ENCODE results near the gene ZNF12.

Gene ZNF12

GRCh38 chr7:6646465-6646864 is 60.3 kb downstream of the ZNF12 start:
- DNase-seq = no peak

- DNase-seq = no peak
These were observed 62.0 kb downstream of the ZNF12 start for GRCh38 chr7:6644728-6645127.

DNA sequence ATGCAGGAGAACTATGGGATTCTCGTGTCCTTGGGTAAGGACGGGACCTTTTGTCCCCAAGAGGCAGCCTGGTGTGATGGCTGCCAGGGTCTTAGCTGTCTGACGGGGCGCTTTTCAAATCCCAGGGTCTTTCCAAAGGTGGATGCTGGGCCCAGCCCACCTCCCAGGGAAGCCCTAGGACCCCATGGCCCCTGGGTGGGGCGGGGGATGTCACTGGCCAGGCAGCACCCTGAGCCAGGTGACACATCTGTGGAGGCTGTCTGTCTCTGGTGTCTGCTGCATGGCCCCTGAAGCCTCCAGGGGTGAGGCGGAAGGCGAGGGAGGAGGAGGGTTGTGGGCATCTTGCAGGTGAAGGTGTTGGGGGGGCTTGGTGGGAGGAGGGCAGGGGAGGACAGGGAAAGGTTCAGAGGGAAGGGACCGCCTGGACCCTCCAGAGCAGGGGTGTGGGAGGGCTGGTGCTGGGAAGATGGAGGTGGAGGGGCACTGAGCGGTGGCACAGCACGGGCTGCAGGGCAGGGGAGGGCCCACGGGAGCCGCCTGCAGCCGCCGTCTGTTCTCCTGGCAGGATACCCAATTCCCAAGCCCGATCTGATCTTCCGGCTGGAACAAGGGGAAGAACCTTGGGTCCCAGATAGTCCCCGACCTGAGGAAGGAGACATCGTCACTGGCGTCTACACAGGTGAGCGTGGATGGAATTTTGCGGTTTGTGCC is 62.7 kb downstream of the ZNF12 start:
- DNase-seq = no peak

DNA sequence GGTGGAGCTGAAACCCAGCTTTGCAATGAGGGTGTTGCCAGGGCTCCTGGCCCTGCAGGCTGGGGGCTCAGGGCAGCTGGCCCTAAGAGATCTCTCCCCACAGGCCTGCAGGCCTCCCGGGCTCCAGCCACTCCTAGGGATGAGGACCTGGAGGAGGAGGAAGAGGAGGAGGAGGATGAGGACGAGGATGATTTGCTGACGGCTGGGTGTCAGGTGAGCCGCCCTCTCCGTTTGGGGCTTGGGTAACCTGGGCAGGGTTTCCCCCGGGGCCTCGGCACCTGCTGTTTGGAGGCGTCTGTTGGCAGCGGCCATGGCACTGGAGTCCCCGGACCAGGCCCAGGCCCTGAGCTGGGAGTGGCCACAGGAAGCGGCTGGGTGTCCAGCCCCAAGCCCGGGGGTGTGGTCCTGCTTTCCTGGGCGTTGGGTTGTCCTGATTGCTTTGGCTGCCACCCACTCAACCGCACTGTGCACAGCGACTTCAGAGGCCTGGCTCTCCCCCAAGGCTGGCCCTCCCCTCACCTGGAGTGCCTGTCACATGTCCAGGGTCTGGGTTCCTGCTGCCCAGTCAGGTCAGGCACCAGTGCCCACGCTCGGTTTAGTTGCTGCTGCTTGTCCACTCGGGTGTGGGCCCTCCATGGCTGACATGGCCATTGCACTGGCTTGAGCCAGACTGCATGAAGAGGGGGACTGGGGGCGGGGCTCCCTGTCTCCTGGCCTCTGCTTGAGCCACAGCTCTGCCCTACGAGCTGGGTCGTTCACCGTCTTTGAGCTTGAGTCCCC is 63.7 kb downstream of the ZNF12 start:
- no peak for DNase-seq

DNA sequence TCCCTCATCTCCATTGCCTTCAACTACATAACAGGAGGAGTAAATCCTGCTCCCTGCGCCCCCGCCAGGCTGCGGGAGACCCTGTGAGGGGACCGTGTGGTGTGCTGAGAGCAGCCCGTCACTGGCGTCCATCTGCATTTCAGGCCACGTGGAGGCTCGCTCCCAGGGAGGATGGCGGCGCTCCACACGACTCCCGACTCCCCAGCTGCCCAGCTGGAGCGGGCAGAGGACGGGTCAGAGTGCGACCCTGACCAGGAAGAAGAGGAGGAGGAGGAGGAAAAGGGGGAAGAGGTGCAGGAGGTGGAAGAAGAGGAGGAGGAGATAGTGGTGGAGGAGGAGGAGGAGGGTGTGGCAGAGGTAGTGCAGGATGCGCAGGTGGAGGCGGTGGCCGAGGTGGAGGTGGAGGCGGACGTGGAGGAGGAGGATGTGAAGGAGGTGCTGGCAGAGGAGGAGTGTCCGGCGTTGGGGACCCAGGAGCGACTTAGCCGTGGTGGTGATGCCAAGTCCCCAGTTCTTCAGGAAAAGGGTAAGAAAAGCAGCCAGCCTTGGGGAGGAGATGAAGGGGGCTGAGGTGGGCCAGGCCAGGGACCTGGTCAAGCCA is 64.4 kb downstream of the ZNF12 start:
- no peak for DNase-seq

DNA sequence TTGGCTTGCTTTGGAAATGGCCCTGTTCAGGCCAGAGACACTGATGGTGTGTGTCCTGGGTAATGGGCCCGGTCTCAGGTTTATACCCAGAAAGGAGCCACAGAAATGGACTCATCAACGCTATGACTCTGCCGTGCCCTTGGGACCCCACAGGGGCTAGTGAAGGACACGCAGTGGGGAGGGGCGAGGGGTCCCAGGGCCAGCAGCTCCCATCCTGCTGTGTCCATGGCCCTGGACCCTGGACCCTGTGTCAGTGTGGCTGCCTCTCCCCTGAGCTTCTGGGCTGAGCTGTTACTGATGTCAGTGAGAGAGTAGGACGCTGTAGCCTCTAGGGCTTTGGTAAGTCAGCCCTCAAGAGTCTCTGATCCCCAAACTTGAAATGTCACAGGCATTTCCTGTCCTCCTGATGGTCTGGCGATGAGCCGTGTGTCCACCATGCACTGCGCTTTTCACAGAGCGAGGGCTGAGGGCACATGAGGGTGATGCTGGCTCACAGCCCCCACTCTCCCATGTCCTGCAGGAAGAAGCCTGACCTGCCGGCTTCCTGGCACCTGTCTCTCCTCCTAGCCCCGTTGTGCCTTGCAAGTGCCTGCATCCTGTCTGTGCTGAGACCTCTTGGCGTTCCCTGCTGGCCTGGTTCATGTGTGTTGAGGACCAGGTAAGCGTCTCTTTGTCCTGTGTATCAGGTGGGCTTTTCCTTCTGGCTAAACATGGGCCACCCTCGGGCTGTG is 65.3 kb downstream of the ZNF12 start:
- no peak for DNase-seq

DNA sequence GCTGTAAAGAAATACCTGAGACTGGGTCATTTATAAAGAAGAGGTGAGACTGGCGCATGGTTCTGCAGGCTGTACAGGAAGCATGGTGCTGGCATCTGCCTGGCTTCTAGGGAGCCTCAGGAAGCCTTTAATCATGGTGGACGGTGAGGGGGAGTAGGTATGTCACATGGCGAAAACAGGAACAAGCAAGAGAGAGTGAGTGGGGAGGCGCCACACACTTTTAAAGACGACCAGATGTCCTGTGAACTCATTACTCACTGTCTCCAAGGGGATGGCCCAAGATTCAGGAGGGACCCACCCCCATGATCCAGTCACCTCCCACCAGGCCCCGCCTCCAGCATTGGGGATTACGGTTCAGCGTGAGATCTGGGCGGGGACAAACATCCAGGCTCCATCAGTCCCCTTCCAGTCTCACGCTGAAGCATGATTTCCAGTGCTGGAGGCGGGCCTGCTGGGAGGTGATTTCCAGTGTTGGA is 66.5 kb downstream of the ZNF12 start:
- DNase-seq = no peak

GRCh38 chr7:6639627-6640026 is 67.1 kb downstream of the ZNF12 start:
- DNase-seq = no peak

GRCh38 chr7:6639032-6639431 is 67.7 kb downstream of the ZNF12 start:
- DNase-seq = no peak
